Stimulated activated CD8-positive, alpha-beta memory T cell treated with anti-CD3 and anti-CD28 coated beads, Interleukin-7, amount 100 ng/mL, for 48 hours (primary cell): ENCODE data around the gene RINL.

Experiments used
- DNase-seq, 2 donors: peaks; one replicate each; pipeline ENCODE4 v3.0.0-alpha.2; 2020; ENCODE audit warnings: low read depth in 1 of 2; ENCODE audit errors: extremely low read depth in 1 of 2

Gene RINL

GRCh38 chr19:38850436-38850975, 27.6 kb downstream of the RINL start:
- DNase-seq: peak; percentile 97 to 99

GRCh38 chr19:38849860-38850435, 28.1 kb downstream of the RINL start, which contains the start of gene HNRNPL:
TSS of gene HNRNPL (minus strand) at chr19:38849986. CDS start at chr19:38849966, 20 bp downstream.
- peak; percentile 99 for DNase-seq

GRCh38 chr19:38849147-38849859, 28.8 kb downstream of the RINL start:
- DNase-seq: peak; percentile 97 to 99

GRCh38 chr19:38848299-38849146, 29.6 kb downstream of the RINL start:
- no peak for DNase-seq

- no peak for DNase-seq
Measured at GRCh38 chr19:38846097-38846496, 32.0 kb downstream of the RINL start.

- DNase-seq: no peak
Measured at GRCh38 chr19:38845374-38846024, 32.6 kb downstream of the RINL start.

- no peak for DNase-seq
Measured at GRCh38 chr19:38844093-38844686, 33.9 kb downstream of the RINL start.

- no peak for DNase-seq
Measured at GRCh38 chr19:38843175-38843758, 34.8 kb downstream of the RINL start.

- DNase-seq: peak in 1 of 2 donors; percentile 61
Measured at GRCh38 chr19:38842439-38843174, 35.5 kb downstream of the RINL start.

- no peak for DNase-seq
Measured at GRCh38 chr19:38841787-38842438, 36.2 kb downstream of the RINL start.

GRCh38 chr19:38841180-38841766, 36.8 kb downstream of the RINL start:
- DNase-seq: no peak

GRCh38 chr19:38840583-38840968, 37.5 kb downstream of the RINL start:
- no peak for DNase-seq

- DNase-seq: no peak
Measured at GRCh38 chr19:38839816-38840582, 38.1 kb downstream of the RINL start.

- no peak for DNase-seq
Measured at GRCh38 chr19:38838986-38839761, 38.9 kb downstream of the RINL start.

GRCh38 chr19:38838208-38838985, 39.7 kb downstream of the RINL start:
- DNase-seq: peak in 1 of 2 donors; percentile 76

GRCh38 chr19:38837656-38838121, 40.4 kb downstream of the RINL start:
- DNase-seq: no peak
